NT2/D1 (cell line): ENCODE measurements around the gene ZNF544.

Source experiments
- DNase-seq: peaks from one replicate; pipeline ENCODE4 v3.0.0-alpha.2; 2011; ENCODE audit warnings: low read depth, low spot score
- H3K27me3 ChIP-seq: 2 replicates; pipeline ENCODE4 v1.6.0; 2011; ENCODE audit warnings: mild to moderate bottlenecking; ENCODE audit not compliant: insufficient read length, insufficient read depth
- H3K36me3 ChIP-seq: 2 replicates; pipeline ENCODE4 v1.6.1; 2011; ENCODE audit warnings: mild to moderate bottlenecking, low read length, mixed read lengths; ENCODE audit not compliant: insufficient read depth, insufficient read length
- H3K4me1 ChIP-seq: 2 replicates; pipeline ENCODE4 v1.5.1; 2011; ENCODE audit not compliant: insufficient read depth, insufficient read length
- H3K4me3 ChIP-seq: 2 replicates; pipeline ENCODE4 v1.5.1; 2011; ENCODE audit warnings: low read depth; ENCODE audit not compliant: insufficient read length
- H3K9ac ChIP-seq: 2 replicates; pipeline ENCODE4 v1.6.0; 2011; ENCODE audit warnings: low read depth; ENCODE audit not compliant: insufficient read length
- H3K9me3 ChIP-seq: 2 replicates; pipeline ENCODE4 v1.5.1; 2011; ENCODE audit warnings: mild to moderate bottlenecking, low read length; ENCODE audit not compliant: insufficient read depth
- SUZ12 ChIP-seq: IDR thresholded peaks from 2 replicates; pipeline ENCODE4 v1.6.1; 2011; ENCODE audit not compliant: insufficient read length, insufficient read depth; ENCODE audit errors: extremely low read depth
- YY1 ChIP-seq: IDR thresholded peaks from 2 replicates; pipeline ENCODE4 v1.6.1; 2011; ENCODE audit not compliant: insufficient read length, insufficient read depth
- ZNF274 ChIP-seq: IDR thresholded peaks from 2 replicates; pipeline ENCODE4 v1.6.1; 2011; ENCODE audit warnings: mild to moderate bottlenecking, low read depth, low read length

Gene ZNF544

DNA sequence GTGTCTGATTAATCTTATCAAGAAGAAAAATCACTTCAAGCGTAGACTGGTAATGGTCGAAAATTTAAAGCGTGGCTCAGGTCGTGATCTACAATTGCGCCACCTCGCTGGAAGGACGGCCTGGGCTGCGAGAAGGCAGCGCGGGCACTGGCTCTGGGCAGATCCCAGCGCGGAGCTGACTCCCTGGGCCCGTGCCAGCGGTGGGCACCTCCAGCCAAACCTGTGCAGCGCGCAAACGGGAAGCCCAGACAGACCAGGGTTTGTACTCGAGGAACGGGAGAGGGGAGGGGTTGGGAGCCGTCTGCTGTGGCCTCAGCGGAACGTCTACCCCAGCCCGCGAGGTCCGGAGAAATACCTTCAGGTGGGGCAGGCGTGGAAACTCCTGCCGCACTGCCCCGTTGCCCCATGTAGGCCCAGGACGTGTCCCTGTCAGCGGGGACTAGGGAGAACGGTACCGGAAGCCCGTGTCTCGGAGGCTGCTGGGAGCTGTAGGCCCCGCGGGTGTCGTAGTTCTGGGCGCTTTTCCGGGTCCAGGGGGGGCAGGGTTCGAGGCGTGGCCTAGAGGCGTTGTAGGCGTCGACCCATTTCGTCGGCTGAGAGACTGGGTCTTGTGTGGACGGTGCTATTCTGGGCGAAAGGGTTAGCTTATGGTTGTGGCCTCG, 24.8 kb upstream of the ZNF544 start:
- Histone ChIP-seq H3K9ac (no peak overlapping the region), H3K4me3 (no peak overlapping the region), H3K4me1 (no peaks in the 10 kb centered on the region), H3K9me3 (peaks cover 99% of the 10 kb centered on the region), H3K36me3 (peaks cover 90% of the 10 kb centered on the region), H3K27me3 (no peaks in the 10 kb centered on the region)
- no peak for DNase-seq
- no peak for TF ChIP-seq YY1
- TF ChIP-seq SUZ12 = no peak
- TF ChIP-seq ZNF274 = no peak

DNA sequence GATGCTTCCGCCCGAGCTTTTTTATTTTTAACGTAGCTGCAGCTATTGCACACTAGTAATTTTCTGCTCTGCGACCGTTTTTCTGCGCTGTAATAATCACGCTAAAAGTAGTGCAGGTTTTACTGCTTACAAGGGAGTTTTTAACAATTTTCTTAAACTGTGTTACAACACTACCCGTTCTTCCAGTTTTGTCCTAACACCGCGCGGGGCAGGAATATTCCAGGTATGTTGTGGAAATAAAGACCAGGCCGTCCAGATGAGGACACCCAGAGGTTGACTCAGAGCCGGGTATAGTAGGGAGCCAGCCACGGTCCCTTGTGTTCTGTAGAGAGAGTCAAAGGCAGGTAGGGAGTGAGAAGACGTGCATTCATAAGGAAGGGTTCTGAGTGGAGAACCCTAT, 24.1 kb upstream of the ZNF544 start:
- Histone ChIP-seq H3K9me3 (peaks cover 99% of the 10 kb centered on the region), H3K9ac (no peak overlapping the region)

DNA sequence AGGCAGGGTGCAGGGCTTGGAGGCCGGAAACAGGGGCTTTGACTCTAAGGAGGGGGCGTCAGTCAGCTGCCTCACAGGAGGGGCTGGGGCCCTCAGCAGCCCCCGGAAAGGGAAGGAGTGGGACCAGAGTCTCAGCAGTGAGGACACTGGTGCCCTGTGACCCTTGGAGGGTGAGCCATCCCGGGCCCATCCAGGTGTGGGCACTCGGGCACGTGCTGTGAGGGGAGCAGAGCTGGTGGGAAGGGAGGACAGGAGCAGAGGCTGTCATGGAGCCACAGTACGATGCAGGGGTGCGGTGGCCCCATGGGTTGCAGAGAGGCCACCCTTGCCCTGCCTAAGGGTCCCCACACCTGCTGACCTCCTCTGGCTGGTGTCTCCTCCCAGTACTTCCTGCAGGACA, 19.1 kb upstream of the ZNF544 start:
- Histone ChIP-seq H3K36me3 (peaks cover 97% of the 10 kb centered on the region), H3K9ac (no peak overlapping the region), H3K4me1 (no peaks in the 10 kb centered on the region), H3K4me3 (no peak overlapping the region), H3K9me3 (peaks cover 97% of the 10 kb centered on the region), H3K27me3 (no peaks in the 10 kb centered on the region)
- no peak for TF ChIP-seq YY1
- TF ChIP-seq ZNF274 = no peak
- no peak for DNase-seq

More for the DNA sequence above, 24.1 kb upstream of the ZNF544 start:
- Histone ChIP-seq H3K36me3 (peaks cover 93% of the 10 kb centered on the region), H3K27me3 (no peaks in the 10 kb centered on the region), H3K4me1 (no peaks in the 10 kb centered on the region), H3K4me3 (no peak overlapping the region)
- TF ChIP-seq YY1 (no peak), ZNF274 (no peak), SUZ12 (no peak)
- DNase-seq = no peak

- peaks cover 68% of the 10 kb centered on the region for H3K9me3 ChIP-seq
These were observed 16.2 kb upstream of the ZNF544 start for GRCh38 chr19:58212336-58213074.

GRCh38 chr19:58213075-58213369, 15.7 kb upstream of the ZNF544 start:
- Histone ChIP-seq H3K9me3 (peaks cover 63% of the 10 kb centered on the region), H3K4me1 (no peaks in the 10 kb centered on the region), H3K4me3 (no peak overlapping the region), H3K27me3 (no peaks in the 10 kb centered on the region), H3K9ac (no peak overlapping the region), H3K36me3 (peaks cover 63% of the 10 kb centered on the region)
- DNase-seq = no peak
- no peak for TF ChIP-seq YY1
- TF ChIP-seq SUZ12 = no peak
- no peak; the same call in 1 of the 2 replicates for TF ChIP-seq ZNF274

More at GRCh38 chr19:58212336-58213074, 16.2 kb upstream of the ZNF544 start:
- Histone ChIP-seq H3K4me1 (no peaks in the 10 kb centered on the region), H3K4me3 (no peak overlapping the region), H3K36me3 (peaks cover 68% of the 10 kb centered on the region), H3K9ac (no peak overlapping the region), H3K27me3 (no peaks in the 10 kb centered on the region)
- peak; percentile 85 for TF ChIP-seq ZNF274
- no peak for TF ChIP-seq SUZ12
- no peak for DNase-seq

DNA sequence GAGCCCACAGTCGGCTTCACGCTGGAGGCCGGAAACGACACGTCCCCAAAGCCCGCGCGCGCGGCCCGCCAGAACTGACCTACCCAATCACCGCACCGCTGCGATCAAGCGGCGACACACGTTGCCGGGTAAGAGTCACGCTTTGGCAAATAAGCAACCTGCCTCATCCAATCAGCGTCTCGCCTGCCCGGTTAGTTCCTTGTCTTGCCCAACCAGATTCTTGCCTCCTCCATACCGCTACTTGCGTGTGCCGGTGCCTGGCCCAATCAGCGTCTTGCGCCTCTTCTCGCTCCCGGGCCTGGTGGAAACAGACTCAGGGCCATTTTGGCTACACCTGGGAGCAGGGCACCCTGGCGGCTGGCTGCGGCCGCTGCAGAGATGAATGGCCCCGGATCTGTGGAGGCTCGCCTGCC, 11.6 kb upstream of the ZNF544 start:
- peaks cover 22% of the 10 kb centered on the region for H3K9me3 ChIP-seq
- no peaks in the 10 kb centered on the region for H3K4me1 ChIP-seq
- no peak overlapping the region for H3K4me3 ChIP-seq
- no peak for TF ChIP-seq ZNF274
- no peak for TF ChIP-seq YY1
- TF ChIP-seq SUZ12 = no peak
- no peak for DNase-seq
- peaks cover 23% of the 10 kb centered on the region for H3K36me3 ChIP-seq
- H3K27me3 ChIP-seq = no peaks in the 10 kb centered on the region
- no peak overlapping the region for H3K9ac ChIP-seq

DNA sequence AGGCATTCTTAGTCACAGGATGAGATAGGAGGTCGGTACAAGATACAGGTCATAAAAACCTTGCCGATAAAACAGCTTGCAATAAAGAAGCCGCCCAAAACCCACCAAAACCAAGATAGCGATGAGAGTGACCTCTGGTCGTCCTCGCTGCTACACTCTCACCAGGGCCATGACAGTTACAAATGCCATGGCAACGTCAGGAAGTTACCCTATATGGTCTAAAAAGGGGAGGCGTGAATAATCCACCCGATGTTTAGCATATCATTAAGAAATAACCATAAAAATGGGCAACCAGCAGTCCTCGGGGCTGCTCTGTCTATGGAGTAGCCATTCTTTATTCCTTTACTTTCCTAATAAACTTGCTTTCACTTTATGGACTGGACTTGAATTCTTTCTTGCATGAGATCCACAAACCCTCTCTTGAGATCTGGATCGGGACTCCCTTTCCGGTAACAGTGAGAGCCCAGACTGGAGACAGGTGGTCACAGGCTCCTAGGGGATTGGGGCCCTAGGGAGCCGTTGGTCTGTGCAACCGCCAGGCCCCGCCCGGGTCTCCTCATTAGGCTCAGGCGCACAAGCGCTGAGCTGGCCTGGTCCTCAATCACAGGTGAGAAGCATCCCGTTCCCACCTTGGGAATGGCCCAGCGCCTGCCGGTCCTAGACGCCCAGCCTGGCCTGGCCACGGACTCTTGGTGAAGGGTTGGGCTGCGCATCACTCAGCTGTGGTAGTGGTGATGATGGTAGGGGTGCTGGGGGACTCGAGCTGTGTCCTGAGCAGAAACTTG, 10.9 kb upstream of the ZNF544 start:
- no peak for DNase-seq
- Histone ChIP-seq H3K9ac (no peak overlapping the region), H3K9me3 (peaks cover 15% of the 10 kb centered on the region), H3K4me1 (no peaks in the 10 kb centered on the region), H3K36me3 (peaks cover 16% of the 10 kb centered on the region), H3K4me3 (no peak overlapping the region), H3K27me3 (no peaks in the 10 kb centered on the region)
- no peak for TF ChIP-seq ZNF274
- TF ChIP-seq SUZ12 = no peak
- no peak for TF ChIP-seq YY1
